Omental fat pad (tissue), 4 donors: ENCODE data around the gene LCA5. TPM values are rescaled to one million over a fixed set of nuclear protein-coding genes. Genes with fewer than 3 reads are reported as not detected.

Experiments
- ATAC-seq: fragments of 150-250 bp; one replicate; pipeline ENCODE4 v1.9.1; 2016; ENCODE audit warnings: mild to moderate bottlenecking, moderate library complexity; ENCODE audit not compliant: low FRiP score
- DNase-seq: peaks from one replicate; pipeline ENCODE4 v3.0.0-alpha.2; 2019; ENCODE audit warnings: low spot score
- CTCF ChIP-seq, 3 donors: fragments of 450-650 bp; IDR thresholded peaks; one replicate each; pipeline ENCODE4 v1.5.1; 2016 to 2017; ENCODE audit warnings: antibody characterized with exemption in 3 of 3, mild to moderate bottlenecking in 3 of 3, moderate library complexity in 2 of 3
- total RNA-seq, 4 donors: library from RNA; depleted of rRNA; stranded (reverse); fragments of >200 nt; gene quantifications; one replicate each; pipeline ENCODE4 v1.1.0, GENCODE V29; 2016

The LCA5 gene
- total RNA-seq, 4 donors from 2014 or later: 3.4 to 9.0 (median 4.9) TPM

GRCh38 chr6:79520534-79520933, 16.7 kb downstream of the LCA5 start:
- ATAC-seq: no peak
- no peak for DNase-seq
- no peak for TF ChIP-seq CTCF (IDR thresholded peaks at IDR 0.05)

- ATAC-seq: no peak
- TF ChIP-seq CTCF (IDR thresholded peaks at IDR 0.05): no peak
- no peak for DNase-seq
These were observed 18.4 kb downstream of the LCA5 start for GRCh38 chr6:79518842-79519241.

- DNase-seq (no peak), ATAC-seq (no peak)
- no peak for TF ChIP-seq CTCF (IDR thresholded peaks at IDR 0.05)
These were observed 21.8 kb downstream of the LCA5 start for GRCh38 chr6:79515436-79515835.

- DNase-seq (no peak), ATAC-seq (no peak)
- no peak for TF ChIP-seq CTCF (IDR thresholded peaks at IDR 0.05)
These were observed 24.1 kb downstream of the LCA5 start for GRCh38 chr6:79513111-79513510.

- DNase-seq (no peak), ATAC-seq (no peak)
These were observed 25.2 kb downstream of the LCA5 start for GRCh38 chr6:79512014-79512413.

GRCh38 chr6:79510707-79511106, 26.5 kb downstream of the LCA5 start:
- DNase-seq (no peak), ATAC-seq (no peak)
- no peak for TF ChIP-seq CTCF (IDR thresholded peaks at IDR 0.05)

More at GRCh38 chr6:79512014-79512413, 25.2 kb downstream of the LCA5 start:
- no peak for TF ChIP-seq CTCF (IDR thresholded peaks at IDR 0.05)

GRCh38 chr6:79506251-79506650, 31.0 kb downstream of the LCA5 start:
- ATAC-seq (no peak), DNase-seq (no peak)
- TF ChIP-seq CTCF (IDR thresholded peaks at IDR 0.05): no peak
